Smooth muscle cell (in vitro differentiated cells): ENCODE results near the gene STON2. TPM values are rescaled to one million over a fixed set of nuclear protein-coding genes. Genes with fewer than 3 reads are reported as not detected.

Experiments
- DNase-seq: peaks from one replicate; lab custom pipeline; 2025; ENCODE audit not compliant: unreplicated experiment; lab: John Stamatoyannopoulos, UW
- H2AFZ ChIP-seq: fragments of 200-600 bp; sonication (generic); 2 replicates; pipeline ENCODE4 v1.6.0; 2016; ENCODE audit warnings: antibody characterized with exemption, low read depth, mild to moderate bottlenecking
- H3F3A ChIP-seq: fragments of 200-600 bp; sonication (generic); 2 replicates; pipeline ENCODE4 v1.6.0; 2017; ENCODE audit warnings: antibody characterized with exemption, low read depth
- H3K27ac ChIP-seq: fragments of 200-600 bp; sonication (generic); 2 replicates; pipeline ENCODE4 v1.5.1; 2016; ENCODE audit warnings: low read depth, mild to moderate bottlenecking
- H3K27me3 ChIP-seq: fragments of 200-600 bp; sonication (generic); 2 replicates; pipeline ENCODE4 v1.6.1; 2016; ENCODE audit warnings: low read depth, mild to moderate bottlenecking
- H3K36me3 ChIP-seq: fragments of 200-600 bp; sonication (generic); 2 replicates; pipeline ENCODE4 v1.5.1; 2016; ENCODE audit warnings: low read depth
- H3K4me1 ChIP-seq: fragments of 200-600 bp; sonication (generic); 2 replicates; pipeline ENCODE4 v1.5.1; 2016; ENCODE audit warnings: low read depth
- H3K4me2 ChIP-seq: fragments of 200-600 bp; sonication (generic); 2 replicates; pipeline ENCODE4 v1.6.0; 2016; ENCODE audit warnings: mild to moderate bottlenecking
- H3K4me3 ChIP-seq: fragments of 200-600 bp; sonication (generic); 2 replicates; pipeline ENCODE4 v1.5.1; 2016; ENCODE audit warnings: mild to moderate bottlenecking
- H3K79me2 ChIP-seq: fragments of 200-600 bp; sonication (generic); 2 replicates; pipeline ENCODE4 v1.6.0; 2016; ENCODE audit warnings: low read depth, mild to moderate bottlenecking
- H3K9ac ChIP-seq: fragments of 200-600 bp; sonication (generic); 2 replicates; pipeline ENCODE4 v1.6.0; 2016; ENCODE audit warnings: low read depth
- H3K9me3 ChIP-seq: fragments of 200-600 bp; sonication (generic); replicated peaks from 2 replicates; pipeline ENCODE4 v1.5.1; 2016; ENCODE audit warnings: low read depth
- H4K20me1 ChIP-seq: fragments of 200-600 bp; sonication (generic); 2 replicates; pipeline ENCODE4 v1.6.0; 2016; ENCODE audit warnings: low read depth
- CTCF ChIP-seq: fragments of 200-600 bp; sonication (generic); IDR thresholded peaks from 2 replicates; pipeline ENCODE4 v1.5.1; 2017; ENCODE audit warnings: borderline replicate concordance, mild to moderate bottlenecking, antibody characterized with exemption; ENCODE audit not compliant: insufficient read depth, poor library complexity, severe bottlenecking
- WGBS: methylation state at CpG from one replicate; pipeline ENCODE4 v1.1.7; 2016; ENCODE audit warnings: low lambda C conversion rate; 5-methylcytosine and 5-hydroxymethylcytosine counted together
- polyA plus RNA-seq: library from polyadenylated mRNA; unstranded; fragments of >200 nt; fragmentation: Nextera tagmentation; extraction: Ambion mirVana; gene quantifications from 2 replicates; pipeline ENCODE4 v1.2.1, GENCODE V29; 2016
- total RNA-seq: library from RNA; depleted of rRNA; stranded (reverse); fragments of >200 nt; gene quantifications from 2 replicates; pipeline ENCODE4 v1.2.3, GENCODE V29; 2014

The STON2 gene, protein sequence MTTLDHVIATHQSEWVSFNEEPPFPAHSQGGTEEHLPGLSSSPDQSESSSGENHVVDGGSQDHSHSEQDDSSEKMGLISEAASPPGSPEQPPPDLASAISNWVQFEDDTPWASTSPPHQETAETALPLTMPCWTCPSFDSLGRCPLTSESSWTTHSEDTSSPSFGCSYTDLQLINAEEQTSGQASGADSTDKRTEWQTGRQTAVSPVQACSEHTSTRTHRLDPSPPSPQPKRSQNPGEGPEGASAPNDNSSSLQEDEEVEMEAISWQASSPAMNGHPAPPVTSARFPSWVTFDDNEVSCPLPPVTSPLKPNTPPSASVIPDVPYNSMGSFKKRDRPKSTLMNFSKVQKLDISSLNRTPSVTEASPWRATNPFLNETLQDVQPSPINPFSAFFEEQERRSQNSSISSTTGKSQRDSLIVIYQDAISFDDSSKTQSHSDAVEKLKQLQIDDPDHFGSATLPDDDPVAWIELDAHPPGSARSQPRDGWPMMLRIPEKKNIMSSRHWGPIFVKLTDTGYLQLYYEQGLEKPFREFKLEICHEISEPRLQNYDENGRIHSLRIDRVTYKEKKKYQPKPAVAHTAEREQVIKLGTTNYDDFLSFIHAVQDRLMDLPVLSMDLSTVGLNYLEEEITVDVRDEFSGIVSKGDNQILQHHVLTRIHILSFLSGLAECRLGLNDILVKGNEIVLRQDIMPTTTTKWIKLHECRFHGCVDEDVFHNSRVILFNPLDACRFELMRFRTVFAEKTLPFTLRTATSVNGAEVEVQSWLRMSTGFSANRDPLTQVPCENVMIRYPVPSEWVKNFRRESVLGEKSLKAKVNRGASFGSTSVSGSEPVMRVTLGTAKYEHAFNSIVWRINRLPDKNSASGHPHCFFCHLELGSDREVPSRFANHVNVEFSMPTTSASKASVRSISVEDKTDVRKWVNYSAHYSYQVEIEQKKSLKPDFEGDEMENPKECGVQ
- 39.6 and 43.6 TPM in 2 replicates for total RNA-seq
- 1.7 and 7.3 TPM in 2 replicates for polyA plus RNA-seq

DNA sequence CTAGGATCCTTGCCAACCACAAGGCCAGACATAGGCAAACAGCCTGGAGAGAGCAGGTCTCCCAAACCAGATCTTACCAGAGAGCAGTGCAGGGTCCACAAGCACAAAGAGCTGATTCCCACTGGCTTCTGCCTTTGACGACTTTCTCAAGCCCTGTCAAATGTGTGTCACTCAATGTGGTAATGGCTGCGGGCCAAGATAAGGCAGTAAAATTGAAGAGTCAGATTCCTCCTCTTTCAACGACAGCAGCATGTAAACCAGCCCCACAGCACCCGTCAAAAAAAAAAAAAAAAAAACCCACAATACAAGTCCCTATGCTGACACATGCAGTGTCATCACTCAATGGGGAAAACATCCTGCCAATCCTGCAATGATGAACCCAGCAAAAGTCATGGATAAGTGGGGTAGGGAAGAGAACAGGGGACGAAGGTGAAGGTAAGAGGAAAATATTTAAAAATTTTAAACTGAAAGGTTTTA lies at the start of gene STON2:
STON2 (minus strand) TSS at position 123 of the 477 bp plus-strand sequence. CDS start 1,942 bp downstream, outside the sequence.
- Histone ChIP-seq H3K9me3 (no peaks in the 10 kb centered on the region), H3K4me2 (peak within 1 kb of the TSS; percentile 65), H4K20me1 (no peaks in the 10 kb centered on the region), H3K79me2 (no peaks in the 10 kb centered on the region), H3K36me3 (no peaks in the 10 kb centered on the region), H3K27me3 (no peaks in the 10 kb centered on the region), H3K4me1 (peaks cover 22% of the 10 kb centered on the region), H3K27ac (peak within 1 kb of the TSS; percentile 92), H3F3A (peaks cover 6% of the 10 kb centered on the region), H3K4me3 (no peak within 1 kb of the TSS), H3K9ac (peak within 1 kb of the TSS; percentile 87), H2AFZ (no peak within 1 kb of the TSS)
- TF ChIP-seq CTCF: no peak
- DNase-seq: no peak
- 21% methylated on average over 5 of the region's 5 CpGs for WGBS

DNA sequence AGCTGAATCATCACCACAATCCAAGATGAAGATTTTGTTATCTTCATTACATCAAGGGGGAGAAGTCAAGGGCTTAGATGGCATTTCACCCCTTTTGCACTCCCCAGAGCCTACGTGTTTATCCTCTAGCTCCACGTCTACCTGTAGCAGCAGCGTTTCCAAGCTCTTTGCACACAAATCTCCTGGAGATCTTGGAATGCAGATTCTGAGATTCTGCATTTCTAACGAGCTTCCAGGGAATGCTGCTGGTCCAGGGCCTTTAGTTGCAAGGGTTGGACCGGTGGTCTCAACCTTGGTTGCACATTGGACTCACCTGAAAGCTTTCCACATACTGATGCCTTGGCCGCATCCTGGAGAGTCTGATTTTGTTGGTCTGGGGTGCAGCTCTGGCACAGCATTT lies 49.5 kb upstream of the STON2 start:
- 46% methylated on average over 6 of the region's 6 CpGs for WGBS

DNA sequence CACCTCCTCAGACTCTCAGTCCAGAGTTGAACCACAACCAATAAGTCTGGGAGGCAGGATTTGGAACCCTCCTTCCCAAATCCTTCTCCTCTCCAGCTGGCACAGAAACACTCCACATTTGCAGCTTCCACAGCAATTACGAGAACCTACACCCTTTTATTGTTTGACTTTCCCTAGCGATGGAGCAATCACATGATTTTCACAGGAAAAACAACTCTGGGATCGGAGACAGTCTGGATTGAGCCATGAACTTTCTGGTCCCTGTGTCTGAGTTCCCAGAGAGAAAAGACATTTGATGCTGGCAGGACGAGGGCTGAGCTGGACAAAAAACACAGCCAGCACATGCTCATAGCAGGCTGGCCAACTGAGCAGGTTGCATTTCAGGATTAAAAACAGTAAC lies 49.0 kb upstream of the STON2 start:
- DNase-seq: no peak
- Histone ChIP-seq H3K27me3 (no peaks in the 10 kb centered on the region), H3K27ac (no peak overlapping the region), H3K4me2 (no peak overlapping the region), H2AFZ (no peak overlapping the region), H3K4me1 (peaks cover 20% of the 10 kb centered on the region), H3K79me2 (no peaks in the 10 kb centered on the region), H4K20me1 (no peaks in the 10 kb centered on the region), H3K4me3 (no peak overlapping the region), H3K36me3 (no peaks in the 10 kb centered on the region), H3K9me3 (no peaks in the 10 kb centered on the region), H3F3A (no peaks in the 10 kb centered on the region), H3K9ac (no peak overlapping the region)
- TF ChIP-seq CTCF: no peak
- WGBS: 55% methylated on average over 4 of the region's 4 CpGs

More for the DNA sequence above, 49.5 kb upstream of the STON2 start:
- Histone ChIP-seq H3K27ac (no peak overlapping the region), H3K36me3 (no peaks in the 10 kb centered on the region), H3K27me3 (no peaks in the 10 kb centered on the region), H3K9me3 (no peaks in the 10 kb centered on the region), H3K4me3 (no peak overlapping the region), H3K79me2 (no peaks in the 10 kb centered on the region), H3K4me1 (peaks cover 20% of the 10 kb centered on the region), H2AFZ (no peak overlapping the region), H3K9ac (no peak overlapping the region), H3K4me2 (no peak overlapping the region), H4K20me1 (no peaks in the 10 kb centered on the region), H3F3A (no peaks in the 10 kb centered on the region)
- DNase-seq: no peak
- TF ChIP-seq CTCF: no peak
